ENCODE data around the gene CCDC186.
"Not testable (repeated sequence)": the region's sequence is repeated elsewhere in the genome, so short reads cannot be mapped to it uniquely, and the experiment has no call there.

The CCDC186 gene

GRCh38 chr10:114173603-114173920, 441 bp downstream of the CCDC186 start:
- no peak for DNase-seq (ENCODE audit: low read depth)

- DNase-seq (ENCODE audit: low read depth): no peak
Measured at GRCh38 chr10:114172776-114173602, 1.0 kb downstream of the CCDC186 start.

GRCh38 chr10:114172216-114172615, 1.8 kb downstream of the CCDC186 start:
- no peak for DNase-seq (ENCODE audit: low read depth)

- no peak for DNase-seq (ENCODE audit: low read depth)
Measured at GRCh38 chr10:114168450-114169009, 5.5 kb downstream of the CCDC186 start.

- DNase-seq (ENCODE audit: low read depth): no peak
Measured at GRCh38 chr10:114167985-114168384, 6.0 kb downstream of the CCDC186 start.

GRCh38 chr10:114166494-114166893, 7.5 kb downstream of the CCDC186 start:
- DNase-seq (ENCODE audit: low read depth): no peak

GRCh38 chr10:114166043-114166442, 8.0 kb downstream of the CCDC186 start:
- DNase-seq (ENCODE audit: low read depth): no peak

- no peak for DNase-seq (ENCODE audit: low read depth)
Measured at GRCh38 chr10:114163062-114163461, 10.9 kb downstream of the CCDC186 start.

- DNase-seq (ENCODE audit: low read depth): no peak
Measured at GRCh38 chr10:114157912-114158311, 16.1 kb downstream of the CCDC186 start.

- DNase-seq (ENCODE audit: low read depth): no peak
Measured at GRCh38 chr10:114151892-114152291, 22.1 kb downstream of the CCDC186 start.

- DNase-seq (ENCODE audit: low read depth): no peak
Measured at GRCh38 chr10:114151486-114151885, 22.5 kb downstream of the CCDC186 start.

GRCh38 chr10:114149476-114149875, 24.5 kb downstream of the CCDC186 start:
- not testable (repeated sequence) for DNase-seq (ENCODE audit: low read depth)

- DNase-seq (ENCODE audit: low read depth): no peak
Measured at GRCh38 chr10:114143160-114143559, 30.8 kb downstream of the CCDC186 start.

GRCh38 chr10:114142018-114142417, 32.0 kb downstream of the CCDC186 start:
- no peak for DNase-seq (ENCODE audit: low read depth)

GRCh38 chr10:114140827-114141226, 33.2 kb downstream of the CCDC186 start:
- DNase-seq (ENCODE audit: low read depth): not testable (repeated sequence)

GRCh38 chr10:114140036-114140435, 34.0 kb downstream of the CCDC186 start:
- DNase-seq (ENCODE audit: low read depth): no peak

- no peak for DNase-seq (ENCODE audit: low read depth)
Measured at GRCh38 chr10:114138581-114138980, 35.4 kb downstream of the CCDC186 start.

- DNase-seq (ENCODE audit: low read depth): no peak
Measured at GRCh38 chr10:114135476-114135875, 38.5 kb downstream of the CCDC186 start.

GRCh38 chr10:114131094-114131493, 42.9 kb downstream of the CCDC186 start:
- no peak for DNase-seq (ENCODE audit: low read depth)

- no peak for DNase-seq (ENCODE audit: low read depth)
Measured at GRCh38 chr10:114121031-114121430, 53.0 kb downstream of the CCDC186 start.

GRCh38 chr10:114118514-114118913, 55.5 kb downstream of the CCDC186 start:
- DNase-seq (ENCODE audit: low read depth): no peak

- DNase-seq (ENCODE audit: low read depth): no peak
Measured at GRCh38 chr10:114117728-114118127, 56.3 kb downstream of the CCDC186 start.

- no peak for DNase-seq (ENCODE audit: low read depth)
Measured at GRCh38 chr10:114115661-114116445, 58.1 kb downstream of the CCDC186 start.

Measured in stimulated activated CD8-positive, alpha-beta memory T cell treated with anti-CD3 and anti-CD28 coated beads, Interleukin-12 subunit alpha, Interleukin-12 subunit beta, amount 100 ng/mL, for 4 hours (primary cell).